Smooth muscle cell (in vitro differentiated cells): ENCODE data around the gene APP. TPM values are rescaled to one million over a fixed set of nuclear protein-coding genes. Genes with fewer than 3 reads are reported as not detected.
A peak's percentile ranks its signal among the peaks of the same experiment; 100 is the strongest.
"Not testable (repeated sequence)": the region's sequence is repeated elsewhere in the genome, so short reads cannot be mapped to it uniquely, and the experiment has no call there.

Experiments
- DNase-seq: peaks from one replicate; lab custom pipeline; 2025; ENCODE audit not compliant: unreplicated experiment; lab: John Stamatoyannopoulos, UW
- H2AFZ ChIP-seq: fragments of 200-600 bp; sonication (generic); 2 replicates; pipeline ENCODE4 v1.6.0; 2016; ENCODE audit warnings: antibody characterized with exemption, low read depth, mild to moderate bottlenecking
- H3F3A ChIP-seq: fragments of 200-600 bp; sonication (generic); 2 replicates; pipeline ENCODE4 v1.6.0; 2017; ENCODE audit warnings: antibody characterized with exemption, low read depth
- H3K27ac ChIP-seq: fragments of 200-600 bp; sonication (generic); 2 replicates; pipeline ENCODE4 v1.5.1; 2016; ENCODE audit warnings: low read depth, mild to moderate bottlenecking
- H3K27me3 ChIP-seq: fragments of 200-600 bp; sonication (generic); 2 replicates; pipeline ENCODE4 v1.6.1; 2016; ENCODE audit warnings: low read depth, mild to moderate bottlenecking
- H3K36me3 ChIP-seq: fragments of 200-600 bp; sonication (generic); 2 replicates; pipeline ENCODE4 v1.5.1; 2016; ENCODE audit warnings: low read depth
- H3K4me1 ChIP-seq: fragments of 200-600 bp; sonication (generic); 2 replicates; pipeline ENCODE4 v1.5.1; 2016; ENCODE audit warnings: low read depth
- H3K4me2 ChIP-seq: fragments of 200-600 bp; sonication (generic); 2 replicates; pipeline ENCODE4 v1.6.0; 2016; ENCODE audit warnings: mild to moderate bottlenecking
- H3K4me3 ChIP-seq: fragments of 200-600 bp; sonication (generic); 2 replicates; pipeline ENCODE4 v1.5.1; 2016; ENCODE audit warnings: mild to moderate bottlenecking
- H3K79me2 ChIP-seq: fragments of 200-600 bp; sonication (generic); 2 replicates; pipeline ENCODE4 v1.6.0; 2016; ENCODE audit warnings: low read depth, mild to moderate bottlenecking
- H3K9ac ChIP-seq: fragments of 200-600 bp; sonication (generic); 2 replicates; pipeline ENCODE4 v1.6.0; 2016; ENCODE audit warnings: low read depth
- H3K9me3 ChIP-seq: fragments of 200-600 bp; sonication (generic); replicated peaks from 2 replicates; pipeline ENCODE4 v1.5.1; 2016; ENCODE audit warnings: low read depth
- H4K20me1 ChIP-seq: fragments of 200-600 bp; sonication (generic); 2 replicates; pipeline ENCODE4 v1.6.0; 2016; ENCODE audit warnings: low read depth
- WGBS: methylation state at CpG from one replicate; pipeline ENCODE4 v1.1.7; 2016; ENCODE audit warnings: low lambda C conversion rate; 5-methylcytosine and 5-hydroxymethylcytosine counted together
- polyA plus RNA-seq: library from polyadenylated mRNA; unstranded; fragments of >200 nt; fragmentation: Nextera tagmentation; extraction: Ambion mirVana; gene quantifications from 2 replicates; pipeline ENCODE4 v1.2.1, GENCODE V29; 2016
- total RNA-seq: library from RNA; depleted of rRNA; stranded (reverse); fragments of >200 nt; gene quantifications from 2 replicates; pipeline ENCODE4 v1.2.3, GENCODE V29; 2014
- TF ChIP-seq, protein P1 (sequence below): fragments of 200-600 bp; sonication (generic); IDR thresholded peaks from 2 replicates; pipeline ENCODE4 v1.5.1; 2017; ENCODE audit warnings: borderline replicate concordance, mild to moderate bottlenecking, antibody characterized with exemption; ENCODE audit not compliant: insufficient read depth, poor library complexity, severe bottlenecking

APP gene
- total and polyA plus RNA-seq, 2 experiments from 2014 or later: 65.3 to 459 TPM

DNA sequence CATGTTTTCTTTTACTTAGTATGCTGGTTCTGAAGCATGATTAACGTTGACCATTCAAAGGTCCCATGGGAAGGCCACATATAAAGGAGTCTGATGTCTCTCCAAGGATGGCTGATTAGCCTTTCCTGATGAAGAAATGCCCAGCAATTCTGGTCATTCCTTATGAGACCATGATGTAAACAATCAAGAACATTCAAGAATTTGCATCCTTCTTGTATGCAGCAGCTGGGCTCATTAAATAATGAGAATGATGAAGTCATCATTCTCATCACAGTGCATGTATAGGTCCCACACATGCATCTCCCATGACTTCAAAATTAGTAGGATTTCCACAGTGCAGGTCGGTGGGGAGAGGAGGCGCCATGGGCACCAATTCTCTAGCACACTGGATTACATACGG lies 85.4 kb downstream of the APP start:
- no peak for DNase-seq
- H3K27ac ChIP-seq: no peak overlapping the region
- H3F3A ChIP-seq: no peaks in the 10 kb centered on the region
- no peaks in the 10 kb centered on the region for H3K9me3 ChIP-seq
- H3K4me3 ChIP-seq: no peak overlapping the region
- H4K20me1 ChIP-seq: peaks cover 59% of the 10 kb centered on the region
- H3K36me3 ChIP-seq: peaks cover 5% of the 10 kb centered on the region
- peaks cover 7% of the 10 kb centered on the region for H3K4me1 ChIP-seq
- H3K4me2 ChIP-seq: no peak overlapping the region
- no peak overlapping the region for H2AFZ ChIP-seq
- TF ChIP-seq, protein P1, sequence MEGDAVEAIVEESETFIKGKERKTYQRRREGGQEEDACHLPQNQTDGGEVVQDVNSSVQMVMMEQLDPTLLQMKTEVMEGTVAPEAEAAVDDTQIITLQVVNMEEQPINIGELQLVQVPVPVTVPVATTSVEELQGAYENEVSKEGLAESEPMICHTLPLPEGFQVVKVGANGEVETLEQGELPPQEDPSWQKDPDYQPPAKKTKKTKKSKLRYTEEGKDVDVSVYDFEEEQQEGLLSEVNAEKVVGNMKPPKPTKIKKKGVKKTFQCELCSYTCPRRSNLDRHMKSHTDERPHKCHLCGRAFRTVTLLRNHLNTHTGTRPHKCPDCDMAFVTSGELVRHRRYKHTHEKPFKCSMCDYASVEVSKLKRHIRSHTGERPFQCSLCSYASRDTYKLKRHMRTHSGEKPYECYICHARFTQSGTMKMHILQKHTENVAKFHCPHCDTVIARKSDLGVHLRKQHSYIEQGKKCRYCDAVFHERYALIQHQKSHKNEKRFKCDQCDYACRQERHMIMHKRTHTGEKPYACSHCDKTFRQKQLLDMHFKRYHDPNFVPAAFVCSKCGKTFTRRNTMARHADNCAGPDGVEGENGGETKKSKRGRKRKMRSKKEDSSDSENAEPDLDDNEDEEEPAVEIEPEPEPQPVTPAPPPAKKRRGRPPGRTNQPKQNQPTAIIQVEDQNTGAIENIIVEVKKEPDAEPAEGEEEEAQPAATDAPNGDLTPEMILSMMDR: no peak
- H3K79me2 ChIP-seq: peaks cover 98% of the 10 kb centered on the region
- WGBS: 95% methylated on average over 4 of the region's 4 CpGs
- no peak overlapping the region for H3K9ac ChIP-seq
- no peaks in the 10 kb centered on the region for H3K27me3 ChIP-seq

DNA sequence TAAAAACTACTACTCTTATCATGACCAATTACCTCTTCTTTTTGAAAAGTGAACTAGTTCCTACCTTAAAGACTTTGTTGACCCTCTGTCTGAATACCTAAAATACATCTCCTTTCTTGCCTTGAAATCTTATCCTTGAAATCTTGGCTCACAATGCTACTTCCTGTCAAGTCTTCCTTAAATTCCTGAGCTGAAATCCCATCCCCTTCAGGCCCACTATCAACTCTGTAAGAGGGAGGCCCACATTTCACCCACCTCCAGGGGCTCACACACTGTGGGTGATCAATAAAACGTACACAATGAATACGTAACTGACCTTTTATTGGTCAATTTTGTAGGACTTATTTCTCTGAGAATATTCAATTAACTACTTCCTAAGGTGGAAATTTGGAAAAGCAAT lies 88.0 kb downstream of the APP start:
- Histone ChIP-seq H3K9ac (no peak overlapping the region), H3K27ac (no peak overlapping the region), H3K27me3 (no peaks in the 10 kb centered on the region), H3K79me2 (peaks cover 93% of the 10 kb centered on the region), H3K4me1 (peaks cover 20% of the 10 kb centered on the region), H2AFZ (no peak overlapping the region), H4K20me1 (peaks cover 39% of the 10 kb centered on the region), H3F3A (peaks cover 5% of the 10 kb centered on the region), H3K9me3 (no peaks in the 10 kb centered on the region), H3K4me3 (no peak overlapping the region), H3K36me3 (no peaks in the 10 kb centered on the region), H3K4me2 (no peak overlapping the region)
- DNase-seq: no peak
- WGBS: 71% methylated on average over 2 of the region's 2 CpGs
- TF ChIP-seq, protein P1: no peak

DNA sequence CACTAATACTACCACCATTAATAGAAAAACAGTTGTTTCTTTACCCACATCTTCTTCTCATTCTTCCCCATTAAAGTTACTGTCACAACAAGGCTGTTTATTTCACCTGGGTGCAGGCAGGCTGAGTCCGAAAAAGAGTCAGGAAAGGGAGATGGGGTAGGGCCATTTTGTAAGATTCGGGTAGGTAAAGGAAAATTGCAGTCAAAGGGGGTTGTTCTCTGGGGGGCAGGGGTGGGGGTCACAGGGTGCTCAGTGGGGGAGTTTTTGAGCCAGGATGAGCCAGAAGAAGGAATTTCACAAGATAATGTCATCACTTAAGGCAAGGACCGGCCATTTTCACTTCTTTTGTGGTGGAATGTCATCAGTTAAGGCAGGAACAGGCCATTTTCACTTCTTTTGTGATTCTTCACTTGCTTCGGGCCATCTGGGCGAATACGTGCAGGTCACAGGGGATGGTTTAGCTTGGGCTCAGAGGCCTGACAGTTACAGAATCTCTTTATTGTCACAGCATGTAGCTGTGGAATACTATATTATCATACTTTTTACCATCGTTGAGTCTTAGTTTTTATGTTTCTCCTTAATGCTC lies 89.3 kb downstream of the APP start:
- DNase-seq: not testable (repeated sequence)

DNA sequence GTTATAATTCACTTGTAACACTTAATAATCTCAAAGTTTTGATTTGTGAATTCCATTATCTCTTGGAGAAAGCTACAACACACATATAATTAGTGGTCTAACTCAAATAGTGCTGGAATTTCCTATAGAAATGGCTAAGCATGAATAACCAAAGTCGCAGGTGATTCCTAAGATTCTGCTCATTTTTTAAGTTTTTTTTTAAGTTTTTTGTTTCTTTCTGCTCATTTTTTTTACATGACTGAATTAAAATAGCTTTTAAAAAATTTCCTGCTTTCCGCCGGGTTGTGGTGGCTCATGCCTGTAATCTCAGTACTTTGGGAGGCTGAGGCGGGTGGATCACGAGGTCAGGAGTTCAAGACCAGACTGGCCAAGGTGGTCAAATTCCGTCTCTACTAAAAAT lies 90.4 kb downstream of the APP start:
- H3K9ac ChIP-seq: no peak overlapping the region
- peak overlapping the region; percentile 76 for H3K27ac ChIP-seq
- no peak overlapping the region for H3K4me2 ChIP-seq
- peaks cover 87% of the 10 kb centered on the region for H3K79me2 ChIP-seq
- WGBS: 89% methylated on average over 6 of the region's 6 CpGs
- TF ChIP-seq, protein P1: no peak
- H2AFZ ChIP-seq: no peak overlapping the region
- H3K4me3 ChIP-seq: no peak overlapping the region
- H4K20me1 ChIP-seq: peaks cover 25% of the 10 kb centered on the region
- no peak for DNase-seq
- H3K4me1 ChIP-seq: peaks cover 20% of the 10 kb centered on the region
- H3K27me3 ChIP-seq: no peaks in the 10 kb centered on the region
- no peaks in the 10 kb centered on the region for H3K9me3 ChIP-seq
- no peaks in the 10 kb centered on the region for H3K36me3 ChIP-seq
- peaks cover 8% of the 10 kb centered on the region for H3F3A ChIP-seq

More for the DNA sequence above, 89.3 kb downstream of the APP start:
- Histone ChIP-seq H3K79me2 (peaks cover 87% of the 10 kb centered on the region), H4K20me1 (peaks cover 32% of the 10 kb centered on the region), H3K4me1 (peaks cover 20% of the 10 kb centered on the region)
- not testable (repeated sequence) for H2AFZ ChIP-seq, H3K27me3 ChIP-seq, H3K27ac ChIP-seq, H3K9me3 ChIP-seq, H3K9ac ChIP-seq, H3K4me2 ChIP-seq, H3F3A ChIP-seq, H3K36me3 ChIP-seq, H3K4me3 ChIP-seq
- WGBS: 59% methylated on average over 7 of the region's 7 CpGs
